Endothelial cell of umbilical vein (primary cell): Measurements from ENCODE around the gene ELAC1. TPM values are rescaled to one million over a fixed set of nuclear protein-coding genes. Genes with fewer than 3 reads are reported as not detected.

Experiments used
- BruUV-seq: library from RNA; stranded (reverse); fragments of 400-500 nt; replicated peaks from 2 replicates; lab custom pipeline; 2021; lab: Mats Ljungman, UMichigan
- CTCF ChIA-PET: fragments of 300-600, 350-600 bp; sonication (Branson Sonifier 250); formaldehyde crosslinking; loops from one replicate; lab custom pipeline; 2021; ENCODE audit warnings: antibody characterized with exemption, inconsistent platforms; lab: Charles Lee
- POLR2A ChIA-PET: fragments of 300-600, 350-600 bp; sonication (Branson Sonifier 250); formaldehyde crosslinking; loops from one replicate; lab custom pipeline; 2021; ENCODE audit warnings: antibody characterized with exemption, inconsistent platforms; lab: Charles Lee
- DNase-seq: peaks from one replicate; pipeline ENCODE4 v3.0.0-alpha.2; 2011; ENCODE audit warnings: low read depth, low spot score
- FAIRE-seq: peaks from 2 replicates; lab custom pipeline; 2011; peaks lifted over from hg19 to GRCh38; lab: Jason Lieb, UNC
- H2AFZ ChIP-seq: 2 replicates; pipeline ENCODE4 v1.6.0; 2012; ENCODE audit warnings: low read depth, low read length, control low read depth, inconsistent platforms
- H3K27ac ChIP-seq: 2 replicates; pipeline ENCODE4 v1.5.1; 2011; ENCODE audit warnings: low read depth, mild to moderate bottlenecking, control low read depth, low read length, moderate library complexity; ENCODE audit not compliant: insufficient read depth
- H3K27me3 ChIP-seq, 2 experiments: 2 replicates each; pipeline versions ENCODE4 v1.6.0 to v1.6.1; 2011; ENCODE audit warnings: low read length in 2 of 2, mixed read lengths in 1 of 2; ENCODE audit not compliant: control insufficient read depth in 2 of 2, insufficient read depth in 2 of 2
- H3K36me3 ChIP-seq, 2 experiments: 2 replicates in 1 of 2; 3 replicates in 1 of 2; pipeline ENCODE4 v1.5.1; 2011; ENCODE audit warnings: low read length in 2 of 2, mild to moderate bottlenecking in 1 of 2, moderate library complexity in 1 of 2; ENCODE audit not compliant: control insufficient read depth in 2 of 2, insufficient read depth in 2 of 2; ENCODE audit errors: extremely low read depth in 1 of 2
- H3K4me1 ChIP-seq: 3 replicates; pipeline ENCODE4 v1.5.1; 2011; ENCODE audit warnings: mild to moderate bottlenecking, low read length; ENCODE audit not compliant: control insufficient read depth, insufficient read depth; ENCODE audit errors: extremely low read depth
- H3K4me2 ChIP-seq: 2 replicates; pipeline ENCODE4 v1.6.1; 2011; ENCODE audit warnings: low read length, control low read depth, mixed read lengths; ENCODE audit not compliant: insufficient read depth
- H3K4me3 ChIP-seq, 3 experiments: fragments of 200-600 bp in 1 of 3; sonication (generic), shearing (Covaris generic) in 1 of 3; replicated peaks in 1 of 3; 2 replicates each; pipeline ENCODE4 v1.5.1; 2011 to 2016; ENCODE audit warnings: control low read depth in 3 of 3, low read length in 3 of 3, mild to moderate bottlenecking in 2 of 3, inconsistent platforms in 1 of 3, low read depth in 1 of 3, moderate library complexity in 1 of 3; ENCODE audit not compliant: insufficient read depth in 1 of 3
- H3K79me2 ChIP-seq: 2 replicates; pipeline ENCODE4 v1.6.0; 2012; ENCODE audit warnings: low read length, inconsistent platforms; ENCODE audit not compliant: control insufficient read depth, insufficient read depth
- H3K9ac ChIP-seq: replicated peaks from 2 replicates; pipeline ENCODE3; 2011; ENCODE audit warnings: low read length, control low read depth; ENCODE audit not compliant: insufficient read depth; ENCODE audit errors: extremely low read depth
- H3K9me1 ChIP-seq: replicated peaks from 3 replicates; pipeline ENCODE4 v1.6.0; 2011; ENCODE audit warnings: mild to moderate bottlenecking, low read length; ENCODE audit not compliant: control insufficient read depth, insufficient read depth; ENCODE audit errors: extremely low read depth
- H3K9me3 ChIP-seq: replicated peaks from 2 replicates; pipeline ENCODE4 v1.5.1; 2012; ENCODE audit warnings: low read length, inconsistent platforms; ENCODE audit not compliant: control insufficient read depth, insufficient read depth
- H4K20me1 ChIP-seq: replicated peaks from 2 replicates; pipeline ENCODE3; 2011; ENCODE audit warnings: mild to moderate bottlenecking, low read length; ENCODE audit not compliant: control insufficient read depth, insufficient read depth; ENCODE audit errors: extremely low read depth
- CTCF ChIP-seq, 2 donors: IDR thresholded peaks; 1 replicate in 1 of 2; 2 replicates in 1 of 2; pipeline ENCODE4 v1.5.1; 2011; ENCODE audit warnings: low read length in 2 of 2, mild to moderate bottlenecking in 2 of 2, moderate library complexity in 2 of 2, control low read depth in 1 of 2, inconsistent platforms in 1 of 2, low read depth in 1 of 2; ENCODE audit not compliant: insufficient read depth in 1 of 2; ENCODE audit errors: extremely low read depth in 1 of 2
- EZH2 ChIP-seq: IDR thresholded peaks from 2 replicates; pipeline ENCODE4 v1.6.1; 2012; ENCODE audit warnings: borderline replicate concordance, low read depth, mild to moderate bottlenecking, moderate library complexity, low read length, inconsistent platforms; ENCODE audit not compliant: severe bottlenecking
- FOS ChIP-seq: IDR thresholded peaks from 2 replicates; pipeline ENCODE4 v1.6.1; 2011; ENCODE audit warnings: mild to moderate bottlenecking, low read length, moderate library complexity, borderline replicate concordance; ENCODE audit not compliant: insufficient read depth
- GATA2 ChIP-seq: IDR thresholded peaks from 2 replicates; pipeline ENCODE4 v1.7.0; 2011; ENCODE audit warnings: low read depth, mild to moderate bottlenecking, moderate library complexity, mixed read lengths, low read length; ENCODE audit not compliant: insufficient read length, insufficient read depth
- JUN ChIP-seq: IDR thresholded peaks from 2 replicates; pipeline ENCODE4 v1.6.1; 2011; ENCODE audit warnings: borderline replicate concordance, low read depth; ENCODE audit not compliant: insufficient read length, insufficient read depth
- MAX ChIP-seq: IDR thresholded peaks from 2 replicates; pipeline ENCODE4 v1.6.1; 2011; ENCODE audit not compliant: insufficient read depth, insufficient read length
- MYC ChIP-seq: IDR thresholded peaks from one replicate; pipeline ENCODE4 v1.6.1; 2011; ENCODE audit warnings: mild to moderate bottlenecking, low read depth, low read length
- POLR2A ChIP-seq: IDR thresholded peaks from 2 replicates; pipeline ENCODE4 v1.6.1; 2012; ENCODE audit warnings: low read depth, mild to moderate bottlenecking, control low read depth, low read length
- POLR2AphosphoS5 ChIP-seq: IDR thresholded peaks from 2 replicates; pipeline ENCODE4 v1.6.1; 2012; ENCODE audit warnings: low read depth, mild to moderate bottlenecking, control low read depth, low read length, moderate library complexity; ENCODE audit not compliant: insufficient read depth
- dilution Hi-C: fragments of 300-500 bp; cut with MboI; formaldehyde crosslinking; loops from one replicate; pipeline ENCODE4 v1.15.0; 2019; ENCODE audit warnings: low sequenced_read_pairs; ENCODE audit not compliant: extremely low pct_ligation_motif_present
- intact Hi-C: fragments of 100-400 bp; cut with micrococcal nuclease; formaldehyde crosslinking; loops from one replicate; pipeline ENCODE4 v1.10.0; 2022
- polyA plus RNA-seq, 4 experiments: library from polyadenylated mRNA; depleted of rRNA in 3 of 4; stranded (reverse) in 3 of 4; unstranded in 1 of 4; fragments of >200 nt; gene quantifications; 2 replicates each; pipeline versions ENCODE4 v1.2.1 to v1.2.3, GENCODE V29; 2011 to 2012; ENCODE audit warnings: missing spikeins in 1 of 4
- total RNA-seq: library from RNA; stranded (reverse); gene quantifications from 2 replicates; pipeline ENCODE4 v1.2.3, GENCODE V29; 2021

Gene ELAC1
- total and polyA plus RNA-seq, 2 donors (not counting 3 experiments of a cell fraction or from before 2014, with no cell fraction given): 3.6 to 7.6 TPM

- BruUV-seq: no TSS peak
- POLR2A ChIA-PET: no interaction called here
- H3K36me3 ChIP-seq: no peaks in the 10 kb centered on the region
Observed at GRCh38 chr18:50956116-50956515, 11.7 kb upstream of the ELAC1 start.

More at GRCh38 chr18:50956116-50956515, 11.7 kb upstream of the ELAC1 start:
- Histone ChIP-seq H3K4me3 (no peak overlapping the region), H3K9me1 (no peaks in the 10 kb centered on the region), H3K79me2 (no peaks in the 10 kb centered on the region), H3K4me1 (no peaks in the 10 kb centered on the region), H2AFZ (no peak overlapping the region), H3K27me3 (peaks cover 0 to 5% of the 10 kb centered on the region in 2 experiments), H3K27ac (no peak overlapping the region), H3K9me3 (no peaks in the 10 kb centered on the region), H4K20me1 (no peaks in the 10 kb centered on the region), H3K9ac (no peak overlapping the region), H3K4me2 (no peak overlapping the region)
- FAIRE-seq: no peak
- no peak for DNase-seq
- dilution Hi-C loops (no loop called here), intact Hi-C loops (no loop called here)
- no peak for TF ChIP-seq EZH2
- no peak for TF ChIP-seq FOS
- no peak for TF ChIP-seq POLR2A
- TF ChIP-seq MAX: no peak
- no peak for TF ChIP-seq POLR2AphosphoS5
- no peak for TF ChIP-seq CTCF (IDR thresholded peaks at IDR 0.05; ENCODE audit: extremely low read depth in 1 of 2, insufficient read depth in 1 of 2, low read depth in 1 of 2, low read length in 2 of 2)
- TF ChIP-seq JUN: no peak
- TF ChIP-seq MYC: no peak
- no peak for TF ChIP-seq GATA2
- CTCF ChIA-PET: no interaction called here
